ENCODE measurements around the gene CCDC7. TPM values are rescaled to one million over a fixed set of nuclear protein-coding genes. Genes with fewer than 3 reads are reported as not detected.
"Not testable (repeated sequence)": the region's sequence is repeated elsewhere in the genome, so short reads cannot be mapped to it uniquely, and the experiment has no call there.

CCDC7 gene
- total and polyA plus RNA-seq, 2 donors, result 2.7 to 31.0 TPM

GRCh38 chr10:32511599-32511998, 65.7 kb downstream of the CCDC7 start:
- DNase-seq (ENCODE audit: low read depth in 6 of 9, low spot score in 9 of 9), result no peak

GRCh38 chr10:32516567-32517495, 70.9 kb downstream of the CCDC7 start:
- Histone ChIP-seq H3K27ac (ENCODE audit: low read depth in 1 of 2, low read length in 1 of 2) (no peak overlapping the region), H3K9me3 (ENCODE audit: control insufficient read depth in 2 of 2, insufficient read depth in 1 of 2, low read length in 1 of 2) (no peaks in the 10 kb centered on the region), H3K36me3 (ENCODE audit: control insufficient read depth in 2 of 2, insufficient read depth in 2 of 2, low read length in 1 of 2) (no peaks in the 10 kb centered on the region), H3K27me3 (ENCODE audit: control insufficient read depth in 2 of 2, insufficient read depth in 1 of 2, low read length in 1 of 2) (no peaks in the 10 kb centered on the region), H3K4me1 (ENCODE audit: control insufficient read depth in 2 of 2, insufficient read depth in 2 of 2, low read length in 2 of 2) (no peaks in the 10 kb centered on the region), H3K4me3 (ENCODE audit: low read length in 2 of 2) (no peak overlapping the region)
- WGBS, result 95% methylated on average over 4 of the region's 4 CpGs
- no peak for DNase-seq (ENCODE audit: low read depth in 6 of 9, low spot score in 9 of 9)

More at GRCh38 chr10:32511599-32511998, 65.7 kb downstream of the CCDC7 start:
- Histone ChIP-seq H3K36me3 (ENCODE audit: control insufficient read depth in 2 of 2, insufficient read depth in 2 of 2, low read length in 1 of 2) (no peaks in the 10 kb centered on the region), H3K27me3 (ENCODE audit: control insufficient read depth in 2 of 2, insufficient read depth in 1 of 2, low read length in 1 of 2) (no peaks in the 10 kb centered on the region), H3K4me1 (ENCODE audit: control insufficient read depth in 2 of 2, insufficient read depth in 2 of 2, low read length in 2 of 2) (no peaks in the 10 kb centered on the region), H3K9me3 (ENCODE audit: control insufficient read depth in 2 of 2, insufficient read depth in 1 of 2, low read length in 1 of 2) (peaks cover 0 to 4% of the 10 kb centered on the region in 2 donors), H3K27ac (ENCODE audit: low read depth in 1 of 2, low read length in 1 of 2) (no peak overlapping the region), H3K4me3 (ENCODE audit: low read length in 2 of 2) (no peak overlapping the region)
- 98% methylated on average over 18 of the region's 18 CpGs for WGBS

- no peaks in the 10 kb centered on the region for H3K27me3 ChIP-seq (ENCODE audit: control insufficient read depth in 2 of 2, insufficient read depth in 1 of 2, low read length in 1 of 2)
- H3K4me3 ChIP-seq (ENCODE audit: low read length in 2 of 2), result no peak overlapping the region
- no peaks in the 10 kb centered on the region for H3K36me3 ChIP-seq (ENCODE audit: control insufficient read depth in 2 of 2, insufficient read depth in 2 of 2, low read length in 1 of 2)
- no peaks in the 10 kb centered on the region for H3K4me1 ChIP-seq (ENCODE audit: control insufficient read depth in 2 of 2, insufficient read depth in 2 of 2, low read length in 2 of 2)
- peaks cover 1 to 6% of the 10 kb centered on the region in 2 donors for H3K9me3 ChIP-seq (ENCODE audit: control insufficient read depth in 2 of 2, insufficient read depth in 1 of 2, low read length in 1 of 2)
- no peak overlapping the region for H3K27ac ChIP-seq (ENCODE audit: low read depth in 1 of 2, low read length in 1 of 2)
- DNase-seq (ENCODE audit: low read depth in 6 of 9, low spot score in 9 of 9), result no peak
These were observed 84.3 kb downstream of the CCDC7 start for GRCh38 chr10:32530231-32530630.

- no peak overlapping the region for H3K4me3 ChIP-seq (ENCODE audit: low read length in 2 of 2)
These were observed 92.3 kb downstream of the CCDC7 start for GRCh38 chr10:32538256-32538655.

GRCh38 chr10:32540691-32541470, 94.9 kb downstream of the CCDC7 start:
- DNase-seq (ENCODE audit: low read depth in 6 of 9, low spot score in 9 of 9), result no peak
- Histone ChIP-seq H3K36me3 (ENCODE audit: control insufficient read depth in 2 of 2, insufficient read depth in 2 of 2, low read length in 1 of 2) (no peaks in the 10 kb centered on the region), H3K4me1 (ENCODE audit: control insufficient read depth in 2 of 2, insufficient read depth in 2 of 2, low read length in 2 of 2) (no peaks in the 10 kb centered on the region), H3K27ac (ENCODE audit: low read depth in 1 of 2, low read length in 1 of 2) (no peak overlapping the region), H3K27me3 (ENCODE audit: control insufficient read depth in 2 of 2, insufficient read depth in 1 of 2, low read length in 1 of 2) (no peaks in the 10 kb centered on the region), H3K4me3 (ENCODE audit: low read length in 2 of 2) (no peak overlapping the region), H3K9me3 (ENCODE audit: control insufficient read depth in 2 of 2, insufficient read depth in 1 of 2, low read length in 1 of 2) (no peaks in the 10 kb centered on the region)
- WGBS, result 99% methylated on average over 6 of the region's 6 CpGs

More at GRCh38 chr10:32538256-32538655, 92.3 kb downstream of the CCDC7 start:
- H3K4me1 ChIP-seq (ENCODE audit: control insufficient read depth in 2 of 2, insufficient read depth in 2 of 2, low read length in 2 of 2), result no peaks in the 10 kb centered on the region
- 97% methylated on average over 3 of the region's 3 CpGs for WGBS
- H3K36me3 ChIP-seq (ENCODE audit: control insufficient read depth in 2 of 2, insufficient read depth in 2 of 2, low read length in 1 of 2), result no peaks in the 10 kb centered on the region
- H3K27ac ChIP-seq (ENCODE audit: low read depth in 1 of 2, low read length in 1 of 2), result no peak overlapping the region
- no peaks in the 10 kb centered on the region for H3K27me3 ChIP-seq (ENCODE audit: control insufficient read depth in 2 of 2, insufficient read depth in 1 of 2, low read length in 1 of 2)
- DNase-seq (ENCODE audit: low read depth in 6 of 9, low spot score in 9 of 9), result no peak
- peaks cover 1 to 6% of the 10 kb centered on the region in 2 donors for H3K9me3 ChIP-seq (ENCODE audit: control insufficient read depth in 2 of 2, insufficient read depth in 1 of 2, low read length in 1 of 2)

GRCh38 chr10:32548208-32548607, 102.3 kb downstream of the CCDC7 start:
- Histone ChIP-seq H3K27me3 (ENCODE audit: control insufficient read depth in 2 of 2, insufficient read depth in 1 of 2, low read length in 1 of 2) (no peaks in the 10 kb centered on the region), H3K4me3 (ENCODE audit: low read length in 2 of 2) (no peak overlapping the region), H3K9me3 (ENCODE audit: control insufficient read depth in 2 of 2, insufficient read depth in 1 of 2, low read length in 1 of 2) (no peaks in the 10 kb centered on the region), H3K36me3 (ENCODE audit: control insufficient read depth in 2 of 2, insufficient read depth in 2 of 2, low read length in 1 of 2) (no peaks in the 10 kb centered on the region), H3K27ac (ENCODE audit: low read depth in 1 of 2, low read length in 1 of 2) (no peak overlapping the region), H3K4me1 (ENCODE audit: control insufficient read depth in 2 of 2, insufficient read depth in 2 of 2, low read length in 2 of 2) (no peaks in the 10 kb centered on the region)
- 97% methylated on average over 7 of the region's 7 CpGs for WGBS
- no peak for DNase-seq (ENCODE audit: low read depth in 6 of 9, low spot score in 9 of 9)

GRCh38 chr10:32556783-32557395, 110.9 kb downstream of the CCDC7 start:
- H3K36me3 ChIP-seq (ENCODE audit: control insufficient read depth in 2 of 2, insufficient read depth in 2 of 2, low read length in 1 of 2), result no peaks in the 10 kb centered on the region

GRCh38 chr10:32562695-32563094, 116.8 kb downstream of the CCDC7 start:
- not testable (repeated sequence) for H3K36me3 ChIP-seq (ENCODE audit: control insufficient read depth in 2 of 2, insufficient read depth in 2 of 2, low read length in 1 of 2); DNase-seq (ENCODE audit: low read depth in 6 of 9, low spot score in 9 of 9); H3K27ac ChIP-seq (ENCODE audit: low read depth in 1 of 2, low read length in 1 of 2); H3K4me1 ChIP-seq (ENCODE audit: control insufficient read depth in 2 of 2, insufficient read depth in 2 of 2, low read length in 2 of 2); H3K9me3 ChIP-seq (ENCODE audit: control insufficient read depth in 2 of 2, insufficient read depth in 1 of 2, low read length in 1 of 2); H3K27me3 ChIP-seq (ENCODE audit: control insufficient read depth in 2 of 2, insufficient read depth in 1 of 2, low read length in 1 of 2); H3K4me3 ChIP-seq (ENCODE audit: low read length in 2 of 2)

More at GRCh38 chr10:32556783-32557395, 110.9 kb downstream of the CCDC7 start:
- no peaks in the 10 kb centered on the region for H3K9me3 ChIP-seq (ENCODE audit: control insufficient read depth in 2 of 2, insufficient read depth in 1 of 2, low read length in 1 of 2)
- no peak overlapping the region for H3K27ac ChIP-seq (ENCODE audit: low read depth in 1 of 2, low read length in 1 of 2)
- WGBS, result 96% methylated on average over 3 of the region's 3 CpGs
- no peak for DNase-seq (ENCODE audit: low read depth in 6 of 9, low spot score in 9 of 9)
- H3K4me1 ChIP-seq (ENCODE audit: control insufficient read depth in 2 of 2, insufficient read depth in 2 of 2, low read length in 2 of 2), result no peaks in the 10 kb centered on the region
- no peaks in the 10 kb centered on the region for H3K27me3 ChIP-seq (ENCODE audit: control insufficient read depth in 2 of 2, insufficient read depth in 1 of 2, low read length in 1 of 2)
- H3K4me3 ChIP-seq (ENCODE audit: low read length in 2 of 2), result no peak overlapping the region

GRCh38 chr10:32577448-32577847, 131.5 kb downstream of the CCDC7 start:
- DNase-seq (ENCODE audit: low read depth in 6 of 9, low spot score in 9 of 9), result no peak
- Histone ChIP-seq H3K27me3 (ENCODE audit: control insufficient read depth in 2 of 2, insufficient read depth in 1 of 2, low read length in 1 of 2) (no peaks in the 10 kb centered on the region), H3K36me3 (ENCODE audit: control insufficient read depth in 2 of 2, insufficient read depth in 2 of 2, low read length in 1 of 2) (no peaks in the 10 kb centered on the region), H3K4me3 (ENCODE audit: low read length in 2 of 2) (no peak overlapping the region), H3K27ac (ENCODE audit: low read depth in 1 of 2, low read length in 1 of 2) (no peak overlapping the region), H3K4me1 (ENCODE audit: control insufficient read depth in 2 of 2, insufficient read depth in 2 of 2, low read length in 2 of 2) (no peaks in the 10 kb centered on the region), H3K9me3 (ENCODE audit: control insufficient read depth in 2 of 2, insufficient read depth in 1 of 2, low read length in 1 of 2) (no peaks in the 10 kb centered on the region)
